ENCODE measurements around the gene TEX51.

Gene TEX51

DNA sequence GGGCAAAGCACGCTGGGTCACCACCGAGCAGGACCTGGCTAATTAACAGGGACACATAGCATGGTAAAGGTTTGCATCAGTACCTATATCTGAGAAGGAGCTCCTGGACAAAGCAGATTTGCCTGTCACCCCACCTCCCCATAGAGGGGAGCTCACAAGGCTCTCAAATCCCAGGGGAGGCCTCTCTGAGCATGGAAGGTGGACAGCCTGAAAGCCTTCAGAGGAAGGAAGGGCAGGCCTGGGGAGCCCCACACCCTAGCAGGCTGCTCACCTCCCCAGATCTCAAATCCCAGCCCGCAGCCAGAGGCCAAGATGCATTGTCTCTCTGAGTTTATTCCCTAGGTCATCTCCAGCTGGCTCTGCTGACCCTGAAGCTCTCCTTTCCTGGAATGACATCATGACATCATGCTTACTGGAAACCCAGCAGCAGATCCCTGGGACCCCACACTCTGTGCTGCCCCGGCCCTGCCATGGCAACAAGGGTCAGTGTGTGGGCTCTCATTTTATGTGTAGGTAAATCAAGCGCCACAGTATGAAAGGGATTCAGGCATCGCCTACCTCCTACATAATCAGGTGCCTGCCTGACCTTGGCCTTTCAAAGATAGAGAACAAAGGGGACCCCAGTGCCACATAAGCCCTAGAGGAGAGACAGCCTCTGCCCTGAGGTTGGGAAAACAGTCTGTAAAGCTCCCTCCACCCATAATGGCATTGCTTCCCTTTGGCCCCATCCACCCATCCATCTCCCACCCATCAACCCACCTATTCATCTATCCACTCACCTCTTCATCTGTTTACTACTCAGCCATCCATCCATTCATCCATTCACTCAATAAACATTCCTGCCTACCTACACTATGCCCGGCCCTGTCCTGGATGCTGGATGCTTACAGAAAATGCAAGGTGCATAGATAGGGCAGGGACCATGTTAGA lies 15.7 kb upstream of the TEX51 start (continued):
- TF ChIP-seq, protein P1, sequence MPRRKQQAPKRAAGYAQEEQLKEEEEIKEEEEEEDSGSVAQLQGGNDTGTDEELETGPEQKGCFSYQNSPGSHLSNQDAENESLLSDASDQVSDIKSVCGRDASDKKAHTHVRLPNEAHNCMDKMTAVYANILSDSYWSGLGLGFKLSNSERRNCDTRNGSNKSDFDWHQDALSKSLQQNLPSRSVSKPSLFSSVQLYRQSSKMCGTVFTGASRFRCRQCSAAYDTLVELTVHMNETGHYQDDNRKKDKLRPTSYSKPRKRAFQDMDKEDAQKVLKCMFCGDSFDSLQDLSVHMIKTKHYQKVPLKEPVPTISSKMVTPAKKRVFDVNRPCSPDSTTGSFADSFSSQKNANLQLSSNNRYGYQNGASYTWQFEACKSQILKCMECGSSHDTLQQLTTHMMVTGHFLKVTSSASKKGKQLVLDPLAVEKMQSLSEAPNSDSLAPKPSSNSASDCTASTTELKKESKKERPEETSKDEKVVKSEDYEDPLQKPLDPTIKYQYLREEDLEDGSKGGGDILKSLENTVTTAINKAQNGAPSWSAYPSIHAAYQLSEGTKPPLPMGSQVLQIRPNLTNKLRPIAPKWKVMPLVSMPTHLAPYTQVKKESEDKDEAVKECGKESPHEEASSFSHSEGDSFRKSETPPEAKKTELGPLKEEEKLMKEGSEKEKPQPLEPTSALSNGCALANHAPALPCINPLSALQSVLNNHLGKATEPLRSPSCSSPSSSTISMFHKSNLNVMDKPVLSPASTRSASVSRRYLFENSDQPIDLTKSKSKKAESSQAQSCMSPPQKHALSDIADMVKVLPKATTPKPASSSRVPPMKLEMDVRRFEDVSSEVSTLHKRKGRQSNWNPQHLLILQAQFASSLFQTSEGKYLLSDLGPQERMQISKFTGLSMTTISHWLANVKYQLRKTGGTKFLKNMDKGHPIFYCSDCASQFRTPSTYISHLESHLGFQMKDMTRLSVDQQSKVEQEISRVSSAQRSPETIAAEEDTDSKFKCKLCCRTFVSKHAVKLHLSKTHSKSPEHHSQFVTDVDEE (CRISPR knock-in tag; IDR thresholded peaks at IDR 0.05), result no peak
- no peak for TF ChIP-seq ZFP3 (CRISPR knock-in tag; IDR thresholded peaks at IDR 0.05)
- no peak for TF ChIP-seq RARB (CRISPR knock-in tag; IDR thresholded peaks at IDR 0.05)
- TF ChIP-seq, protein P2, sequence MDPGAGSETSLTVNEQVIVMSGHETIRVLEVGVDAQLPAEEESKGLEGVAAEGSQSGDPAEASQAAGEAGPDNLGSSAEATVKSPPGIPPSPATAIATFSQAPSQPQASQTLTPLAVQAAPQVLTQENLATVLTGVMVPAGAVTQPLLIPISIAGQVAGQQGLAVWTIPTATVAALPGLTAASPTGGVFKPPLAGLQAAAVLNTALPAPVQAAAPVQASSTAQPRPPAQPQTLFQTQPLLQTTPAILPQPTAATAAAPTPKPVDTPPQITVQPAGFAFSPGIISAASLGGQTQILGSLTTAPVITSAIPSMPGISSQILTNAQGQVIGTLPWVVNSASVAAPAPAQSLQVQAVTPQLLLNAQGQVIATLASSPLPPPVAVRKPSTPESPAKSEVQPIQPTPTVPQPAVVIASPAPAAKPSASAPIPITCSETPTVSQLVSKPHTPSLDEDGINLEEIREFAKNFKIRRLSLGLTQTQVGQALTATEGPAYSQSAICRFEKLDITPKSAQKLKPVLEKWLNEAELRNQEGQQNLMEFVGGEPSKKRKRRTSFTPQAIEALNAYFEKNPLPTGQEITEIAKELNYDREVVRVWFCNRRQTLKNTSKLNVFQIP (CRISPR knock-in tag; IDR thresholded peaks at IDR 0.05; ENCODE audit: borderline replicate concordance, low read depth), result no peak
- no peak for TF ChIP-seq BACH2 (CRISPR knock-in tag; IDR thresholded peaks at IDR 0.05; ENCODE audit: borderline replicate concordance)
- TF ChIP-seq ZNF70 (CRISPR knock-in tag; IDR thresholded peaks at IDR 0.05), result no peak
- TF ChIP-seq SNAI2 (CRISPR knock-in tag; IDR thresholded peaks at IDR 0.05), result no peak
- no peak for TF ChIP-seq ZNF565 (CRISPR knock-in tag; conservative IDR thresholded peaks at IDR 0.05; ENCODE audit: low read depth)
- TF ChIP-seq ESRRG (CRISPR knock-in tag; IDR thresholded peaks at IDR 0.05), result no peak

DNA sequence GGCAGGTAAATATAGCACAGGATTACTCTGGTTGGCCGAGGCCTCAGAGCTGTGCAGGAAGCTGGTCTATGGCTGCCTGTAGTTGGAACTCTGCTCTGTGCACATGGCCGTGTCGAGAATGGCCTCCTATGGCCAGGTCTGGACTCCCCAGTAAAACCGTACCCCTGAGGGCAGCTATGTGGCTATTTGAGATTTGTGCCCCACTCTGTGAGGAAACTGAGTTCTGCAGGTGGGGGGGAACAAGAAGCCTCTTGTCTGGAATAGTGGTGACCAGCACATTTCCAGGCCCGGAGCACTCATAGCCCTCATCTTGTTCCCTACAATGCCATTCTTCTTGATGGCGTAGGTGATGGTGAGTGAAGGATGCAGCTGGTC lies 15.0 kb upstream of the TEX51 start:
- ATAC-seq, result no peak
- TF ChIP-seq ESRRG (CRISPR knock-in tag; IDR thresholded peaks at IDR 0.05), result no peak
- no peak for TF ChIP-seq TOX (CRISPR knock-in tag; IDR thresholded peaks at IDR 0.05; ENCODE audit: borderline replicate concordance)
- no peak for TF ChIP-seq ZNF8 (CRISPR knock-in tag; IDR thresholded peaks at IDR 0.05)
- no peak for TF ChIP-seq ZNF565 (CRISPR knock-in tag; conservative IDR thresholded peaks at IDR 0.05; ENCODE audit: low read depth)

DNA sequence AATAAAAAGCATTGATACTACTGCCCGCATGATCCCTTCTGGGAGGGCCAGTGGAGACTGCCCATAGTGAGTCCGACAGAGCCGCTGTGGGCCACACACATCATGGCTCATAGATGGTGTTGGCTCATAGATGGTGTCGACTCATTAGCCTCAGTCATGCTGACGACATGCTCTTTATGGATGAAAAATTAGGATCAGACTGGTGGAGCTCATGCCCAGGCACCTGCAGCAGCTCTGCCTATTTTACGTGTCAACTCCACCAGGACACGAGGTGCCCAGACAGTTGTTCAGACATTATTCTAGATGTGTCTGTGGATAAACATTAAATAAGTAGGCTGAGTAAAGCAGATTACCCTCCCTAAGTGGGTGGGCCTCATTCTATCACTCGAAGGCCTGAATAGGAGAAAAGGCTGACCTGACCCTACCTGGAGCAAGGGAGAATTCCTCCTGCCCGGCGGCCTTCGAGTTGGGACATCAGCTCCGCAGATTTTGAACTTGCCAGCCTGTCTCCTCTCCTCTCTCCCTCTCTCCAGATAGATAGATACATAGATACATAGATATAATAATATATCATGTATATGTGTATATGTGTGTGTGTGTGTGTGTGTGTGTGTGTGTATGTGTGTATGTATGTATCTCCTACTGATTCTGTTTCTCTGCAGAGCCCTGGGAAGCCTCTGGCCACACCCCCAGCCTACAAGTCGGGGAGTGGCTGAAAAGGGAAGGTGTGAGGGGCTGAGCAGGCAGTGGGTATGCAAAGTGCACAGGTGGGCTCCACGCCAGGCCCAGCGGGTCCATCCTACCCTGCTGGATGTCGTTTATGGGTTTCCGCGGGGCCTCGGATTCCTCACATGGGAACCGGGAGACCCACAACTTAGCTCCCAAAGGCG lies 13.6 kb upstream of the TEX51 start:
- TF ChIP-seq, protein P1 (CRISPR knock-in tag; IDR thresholded peaks at IDR 0.05), result no peak
- TF ChIP-seq PPARA (CRISPR knock-in tag; IDR thresholded peaks at IDR 0.05; ENCODE audit: borderline replicate concordance) (no peak), ZFP30 (CRISPR knock-in tag; IDR thresholded peaks at IDR 0.05) (no peak), ZNF70 (CRISPR knock-in tag; IDR thresholded peaks at IDR 0.05) (no peak), RARB (CRISPR knock-in tag; IDR thresholded peaks at IDR 0.05) (no peak), GLIS3 (CRISPR knock-in tag; IDR thresholded peaks at IDR 0.05) (no peak), ZNF565 (CRISPR knock-in tag; conservative IDR thresholded peaks at IDR 0.05; ENCODE audit: low read depth) (no peak), ZNF8 (CRISPR knock-in tag; IDR thresholded peaks at IDR 0.05) (no peak), SNAI2 (CRISPR knock-in tag; IDR thresholded peaks at IDR 0.05) (no peak), TCF4 (CRISPR knock-in tag; IDR thresholded peaks at IDR 0.05; ENCODE audit: borderline replicate concordance) (no peak), OSR1 (CRISPR knock-in tag; IDR thresholded peaks at IDR 0.05) (no peak), BACH2 (CRISPR knock-in tag; IDR thresholded peaks at IDR 0.05; ENCODE audit: borderline replicate concordance) (no peak), CSDC2 (CRISPR knock-in tag; IDR thresholded peaks at IDR 0.05) (no peak)
- TF ChIP-seq, protein P3, sequence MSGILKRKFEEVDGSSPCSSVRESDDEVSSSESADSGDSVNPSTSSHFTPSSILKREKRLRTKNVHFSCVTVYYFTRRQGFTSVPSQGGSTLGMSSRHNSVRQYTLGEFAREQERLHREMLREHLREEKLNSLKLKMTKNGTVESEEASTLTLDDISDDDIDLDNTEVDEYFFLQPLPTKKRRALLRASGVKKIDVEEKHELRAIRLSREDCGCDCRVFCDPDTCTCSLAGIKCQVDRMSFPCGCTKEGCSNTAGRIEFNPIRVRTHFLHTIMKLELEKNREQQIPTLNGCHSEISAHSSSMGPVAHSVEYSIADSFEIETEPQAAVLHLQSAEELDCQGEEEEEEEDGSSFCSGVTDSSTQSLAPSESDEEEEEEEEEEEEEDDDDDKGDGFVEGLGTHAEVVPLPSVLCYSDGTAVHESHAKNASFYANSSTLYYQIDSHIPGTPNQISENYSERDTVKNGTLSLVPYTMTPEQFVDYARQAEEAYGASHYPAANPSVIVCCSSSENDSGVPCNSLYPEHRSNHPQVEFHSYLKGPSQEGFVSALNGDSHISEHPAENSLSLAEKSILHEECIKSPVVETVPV (CRISPR knock-in tag; IDR thresholded peaks at IDR 0.05), result no peak
- no peak for ATAC-seq

Measured in SK-N-SH treated with all-trans-retinoic acid at 6 μM for 48 hours (cell line).